22Rv1 (cell line): ENCODE measurements around the gene APPL1.

ENCODE experiments used
- H3K27ac ChIP-seq: fragments of 450-650 bp; 2 replicates; pipeline ENCODE4 v1.5.1; 2017
- ZFX ChIP-seq: fragments of 450-650 bp; IDR thresholded peaks from 2 replicates; pipeline ENCODE4 v1.6.1; 2017; ENCODE audit warnings: antibody characterized with exemption, borderline replicate concordance
- TF ChIP-seq, protein P1 (sequence below): fragments of 450-650 bp; IDR thresholded peaks from 2 replicates; pipeline ENCODE4 v1.5.1; 2017; ENCODE audit warnings: mild to moderate bottlenecking

Gene APPL1

DNA sequence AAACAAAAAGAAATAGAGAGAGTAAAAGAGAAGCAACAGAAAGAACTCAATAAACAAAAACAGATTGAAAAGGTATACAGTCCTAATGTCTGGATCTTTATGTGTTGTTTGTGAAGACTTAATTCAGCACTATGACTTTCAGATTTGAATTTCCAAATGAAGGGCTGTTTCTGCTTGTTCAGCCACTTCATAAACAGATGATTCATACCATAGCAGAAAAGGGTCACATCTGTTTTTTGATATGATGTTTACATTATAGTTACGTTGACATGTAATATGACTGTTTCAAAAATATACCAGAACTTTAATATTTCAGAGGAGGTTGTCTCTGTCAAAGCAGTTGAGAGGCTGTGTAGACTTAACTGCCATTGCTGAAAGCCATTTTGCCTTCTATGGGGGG is 40.9 kb downstream of the APPL1 start:
- H3K27ac ChIP-seq: no peak overlapping the region
- TF ChIP-seq, protein P1, sequence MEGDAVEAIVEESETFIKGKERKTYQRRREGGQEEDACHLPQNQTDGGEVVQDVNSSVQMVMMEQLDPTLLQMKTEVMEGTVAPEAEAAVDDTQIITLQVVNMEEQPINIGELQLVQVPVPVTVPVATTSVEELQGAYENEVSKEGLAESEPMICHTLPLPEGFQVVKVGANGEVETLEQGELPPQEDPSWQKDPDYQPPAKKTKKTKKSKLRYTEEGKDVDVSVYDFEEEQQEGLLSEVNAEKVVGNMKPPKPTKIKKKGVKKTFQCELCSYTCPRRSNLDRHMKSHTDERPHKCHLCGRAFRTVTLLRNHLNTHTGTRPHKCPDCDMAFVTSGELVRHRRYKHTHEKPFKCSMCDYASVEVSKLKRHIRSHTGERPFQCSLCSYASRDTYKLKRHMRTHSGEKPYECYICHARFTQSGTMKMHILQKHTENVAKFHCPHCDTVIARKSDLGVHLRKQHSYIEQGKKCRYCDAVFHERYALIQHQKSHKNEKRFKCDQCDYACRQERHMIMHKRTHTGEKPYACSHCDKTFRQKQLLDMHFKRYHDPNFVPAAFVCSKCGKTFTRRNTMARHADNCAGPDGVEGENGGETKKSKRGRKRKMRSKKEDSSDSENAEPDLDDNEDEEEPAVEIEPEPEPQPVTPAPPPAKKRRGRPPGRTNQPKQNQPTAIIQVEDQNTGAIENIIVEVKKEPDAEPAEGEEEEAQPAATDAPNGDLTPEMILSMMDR: no peak
- no peak for TF ChIP-seq ZFX

DNA sequence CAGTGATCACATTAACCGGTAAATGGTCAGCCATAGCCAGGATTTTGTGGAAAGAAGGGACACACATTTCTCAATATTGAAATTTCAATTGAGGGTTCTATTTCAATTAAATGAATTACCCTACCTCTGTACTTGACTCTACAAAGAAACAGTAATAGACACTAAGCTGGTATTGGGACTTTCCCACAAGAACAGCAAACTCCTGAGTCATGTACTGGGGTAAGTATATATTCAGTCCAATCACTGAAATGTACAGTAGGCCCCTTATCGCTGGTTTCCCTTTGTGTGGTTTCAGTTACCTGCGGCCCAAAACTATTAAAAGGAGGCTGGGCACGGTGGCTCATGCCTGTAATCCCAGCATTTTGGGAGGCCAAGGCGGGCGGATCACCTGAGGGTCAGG is 47.3 kb downstream of the APPL1 start:
- no peak overlapping the region for H3K27ac ChIP-seq
- TF ChIP-seq, protein P1: no peak
- no peak for TF ChIP-seq ZFX

GRCh38 chr3:57275393-57275792 is 47.9 kb downstream of the APPL1 start:
- no peak overlapping the region for H3K27ac ChIP-seq
- TF ChIP-seq, protein P1: no peak
- TF ChIP-seq ZFX: no peak

GRCh38 chr3:57278237-57278636 is 50.7 kb downstream of the APPL1 start:
- H3K27ac ChIP-seq: no peak overlapping the region
- no peak for TF ChIP-seq ZFX
- TF ChIP-seq, protein P1: no peak

DNA sequence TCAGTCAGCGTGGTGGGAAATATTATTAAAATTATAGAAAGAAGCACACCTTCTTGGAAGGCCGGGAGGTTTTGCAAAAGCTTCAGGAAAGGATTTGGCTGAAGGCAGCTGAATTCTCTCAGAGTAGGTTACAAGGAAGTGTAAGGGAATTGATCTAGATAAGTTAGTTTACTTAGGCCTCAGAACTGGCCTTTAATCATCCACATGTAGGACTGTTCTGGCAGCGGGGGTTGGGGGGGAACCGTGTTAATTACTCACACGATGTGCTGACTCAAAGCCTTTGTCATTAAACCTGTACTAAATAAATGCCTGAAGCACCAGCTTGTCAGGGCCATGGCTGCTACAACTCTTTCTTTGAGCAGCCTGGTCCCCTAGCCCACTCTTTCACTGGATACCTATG is 52.2 kb downstream of the APPL1 start:
- no peak for TF ChIP-seq ZFX
- TF ChIP-seq, protein P1: no peak
- no peak overlapping the region for H3K27ac ChIP-seq

DNA sequence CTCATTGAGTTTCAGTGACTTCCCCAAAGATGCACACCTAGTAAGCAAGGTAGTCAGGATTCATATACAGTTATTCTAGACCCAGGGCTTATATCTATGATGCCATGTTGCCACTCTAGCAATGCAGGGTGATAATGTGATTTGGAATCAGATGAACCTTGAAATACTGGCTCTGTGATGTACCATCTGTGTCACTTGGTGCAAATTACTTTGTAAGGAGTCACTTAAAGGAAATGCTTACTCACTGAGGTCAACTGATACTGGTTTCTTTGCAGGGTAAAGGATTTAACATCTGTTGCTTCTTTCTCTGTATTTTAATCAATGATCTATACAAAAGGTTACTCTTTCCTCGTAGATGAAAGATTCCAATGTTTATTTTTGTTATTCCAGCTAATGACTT is 54.2 kb downstream of the APPL1 start:
- H3K27ac ChIP-seq: no peak overlapping the region
- TF ChIP-seq ZFX: no peak
- TF ChIP-seq, protein P1: no peak

GRCh38 chr3:57283334-57283733 is 55.8 kb downstream of the APPL1 start:
- no peak overlapping the region for H3K27ac ChIP-seq
- TF ChIP-seq, protein P1: no peak
- no peak for TF ChIP-seq ZFX
